ENCODE results near the gene GRK6. TPM values are rescaled to one million over a fixed set of nuclear protein-coding genes. Genes with fewer than 3 reads are reported as not detected.
"Not testable (repeated sequence)": the region's sequence is repeated elsewhere in the genome, so short reads cannot be mapped to it uniquely, and the experiment has no call there.

Gene GRK6
- polyA plus RNA-seq, 1 donor from 2014 or later = 22.6 TPM

GRCh38 chr5:177414481-177414880 is 12.0 kb upstream of the GRK6 start:
- no peak overlapping the region for H3K4me2 ChIP-seq (ENCODE audit: low read length)
- H3K9ac ChIP-seq (ENCODE audit: low read length) = no peak overlapping the region
- no peaks in the 10 kb centered on the region for H4K20me1 ChIP-seq (ENCODE audit: insufficient read depth)
- no peaks in the 10 kb centered on the region for H3K79me2 ChIP-seq (replicated peaks; ENCODE audit: insufficient read depth, low read length)
- no peak overlapping the region for H3K4me3 ChIP-seq (ENCODE audit: low read length)
- no peaks in the 10 kb centered on the region for H3K9me2 ChIP-seq (ENCODE audit: insufficient read depth, low read length)
- no peaks in the 10 kb centered on the region for H3K9me3 ChIP-seq (ENCODE audit: low read length)
- H3K36me3 ChIP-seq (ENCODE audit: insufficient read depth, low read length) = no peaks in the 10 kb centered on the region
- no peak overlapping the region for H2AFZ ChIP-seq (ENCODE audit: low read depth, low read length)
- TF ChIP-seq EP300 (conservative IDR thresholded peaks at IDR 0.05; ENCODE audit: poor library complexity, severe bottlenecking) (no peak), MXI1 (conservative IDR thresholded peaks at IDR 0.05; ENCODE audit: poor library complexity, severe bottlenecking) (no peak), REST (IDR thresholded peaks at IDR 0.05; ENCODE audit: borderline replicate concordance) (no peak)
- no peaks in the 10 kb centered on the region for H3F3A ChIP-seq (ENCODE audit: insufficient read depth, low read length, poor library complexity, severe bottlenecking)
- H3K27ac ChIP-seq (ENCODE audit: low read length) = no peak overlapping the region
- H3K27me3 ChIP-seq (ENCODE audit: insufficient read depth, low read depth, low read length) = no peaks in the 10 kb centered on the region

- H3K9me3 ChIP-seq (ENCODE audit: low read length); H3K27me3 ChIP-seq (ENCODE audit: insufficient read depth, low read depth, low read length); H3K4me2 ChIP-seq (ENCODE audit: low read length); H2AFZ ChIP-seq (ENCODE audit: low read depth, low read length); H3K9me2 ChIP-seq (ENCODE audit: insufficient read depth, low read length); H3K9ac ChIP-seq (ENCODE audit: low read length); H3K79me2 ChIP-seq (replicated peaks; ENCODE audit: insufficient read depth, low read length); H4K20me1 ChIP-seq (ENCODE audit: insufficient read depth); H3K4me3 ChIP-seq (ENCODE audit: low read length); H3K36me3 ChIP-seq (ENCODE audit: insufficient read depth, low read length); H3F3A ChIP-seq (ENCODE audit: insufficient read depth, low read length, poor library complexity, severe bottlenecking); H3K27ac ChIP-seq (ENCODE audit: low read length): not testable (repeated sequence)
These were observed 9.4 kb upstream of the GRK6 start for GRCh38 chr5:177417081-177417480.

DNA sequence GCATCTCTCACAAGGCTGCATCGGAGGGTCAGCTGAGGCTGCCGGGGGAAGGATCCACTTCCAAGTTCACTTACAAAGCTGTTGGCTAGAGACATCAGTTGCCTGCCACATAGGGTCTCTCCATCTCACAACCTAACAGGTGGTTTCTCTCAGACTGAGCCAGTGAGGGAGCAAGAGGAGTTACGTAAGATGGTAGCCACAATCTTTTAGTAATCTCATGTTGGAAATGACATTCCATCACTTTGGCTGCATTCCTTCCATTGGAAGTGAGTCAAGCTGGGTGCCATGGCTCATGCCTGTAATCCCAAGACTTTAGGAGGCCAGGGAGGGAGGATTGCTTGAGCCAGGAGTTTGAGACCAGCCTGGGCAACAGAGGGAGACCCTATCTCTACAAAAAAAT is 7.4 kb upstream of the GRK6 start:
- Histone ChIP-seq H3K4me2 (ENCODE audit: low read length) (no peak overlapping the region), H3K36me3 (ENCODE audit: insufficient read depth, low read length) (no peaks in the 10 kb centered on the region), H3K27me3 (ENCODE audit: insufficient read depth, low read depth, low read length) (no peaks in the 10 kb centered on the region), H4K20me1 (ENCODE audit: insufficient read depth) (no peaks in the 10 kb centered on the region), H2AFZ (ENCODE audit: low read depth, low read length) (no peak overlapping the region), H3F3A (ENCODE audit: insufficient read depth, low read length, poor library complexity, severe bottlenecking) (no peaks in the 10 kb centered on the region), H3K9ac (ENCODE audit: low read length) (no peak overlapping the region), H3K9me3 (ENCODE audit: low read length) (no peaks in the 10 kb centered on the region), H3K4me3 (ENCODE audit: low read length) (no peak overlapping the region), H3K27ac (ENCODE audit: low read length) (no peak overlapping the region), H3K9me2 (ENCODE audit: insufficient read depth, low read length) (no peaks in the 10 kb centered on the region), H3K79me2 (replicated peaks; ENCODE audit: insufficient read depth, low read length) (no peaks in the 10 kb centered on the region)
- no peak for TF ChIP-seq MXI1 (conservative IDR thresholded peaks at IDR 0.05; ENCODE audit: poor library complexity, severe bottlenecking)
- no peak for TF ChIP-seq REST (IDR thresholded peaks at IDR 0.05; ENCODE audit: borderline replicate concordance)
- no peak for TF ChIP-seq TAF1 (IDR thresholded peaks at IDR 0.05; ENCODE audit: low read depth)
- TF ChIP-seq SMC3 (conservative IDR thresholded peaks at IDR 0.05; ENCODE audit: poor library complexity) = no peak
- no peak for TF ChIP-seq EZH2 (IDR thresholded peaks at IDR 0.05; ENCODE audit: borderline replicate concordance, insufficient read depth, low read length, poor library complexity, severe bottlenecking)
- TF ChIP-seq, protein P1, sequence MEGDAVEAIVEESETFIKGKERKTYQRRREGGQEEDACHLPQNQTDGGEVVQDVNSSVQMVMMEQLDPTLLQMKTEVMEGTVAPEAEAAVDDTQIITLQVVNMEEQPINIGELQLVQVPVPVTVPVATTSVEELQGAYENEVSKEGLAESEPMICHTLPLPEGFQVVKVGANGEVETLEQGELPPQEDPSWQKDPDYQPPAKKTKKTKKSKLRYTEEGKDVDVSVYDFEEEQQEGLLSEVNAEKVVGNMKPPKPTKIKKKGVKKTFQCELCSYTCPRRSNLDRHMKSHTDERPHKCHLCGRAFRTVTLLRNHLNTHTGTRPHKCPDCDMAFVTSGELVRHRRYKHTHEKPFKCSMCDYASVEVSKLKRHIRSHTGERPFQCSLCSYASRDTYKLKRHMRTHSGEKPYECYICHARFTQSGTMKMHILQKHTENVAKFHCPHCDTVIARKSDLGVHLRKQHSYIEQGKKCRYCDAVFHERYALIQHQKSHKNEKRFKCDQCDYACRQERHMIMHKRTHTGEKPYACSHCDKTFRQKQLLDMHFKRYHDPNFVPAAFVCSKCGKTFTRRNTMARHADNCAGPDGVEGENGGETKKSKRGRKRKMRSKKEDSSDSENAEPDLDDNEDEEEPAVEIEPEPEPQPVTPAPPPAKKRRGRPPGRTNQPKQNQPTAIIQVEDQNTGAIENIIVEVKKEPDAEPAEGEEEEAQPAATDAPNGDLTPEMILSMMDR (IDR thresholded peaks at IDR 0.05; ENCODE audit: poor library complexity, severe bottlenecking) = no peak
- TF ChIP-seq RAD21 (conservative IDR thresholded peaks at IDR 0.05) = no peak
- TF ChIP-seq EP300 (conservative IDR thresholded peaks at IDR 0.05; ENCODE audit: poor library complexity, severe bottlenecking) = no peak
- TF ChIP-seq POLR2AphosphoS5 (IDR thresholded peaks at IDR 0.05) = no peak

GRCh38 chr5:177420472-177420871 is 6.0 kb upstream of the GRK6 start:
- H3K9me2 ChIP-seq (ENCODE audit: insufficient read depth, low read length); H3K27ac ChIP-seq (ENCODE audit: low read length); H3K36me3 ChIP-seq (ENCODE audit: insufficient read depth, low read length); H4K20me1 ChIP-seq (ENCODE audit: insufficient read depth); H3K4me3 ChIP-seq (ENCODE audit: low read length); H3K27me3 ChIP-seq (ENCODE audit: insufficient read depth, low read depth, low read length); H3K4me2 ChIP-seq (ENCODE audit: low read length); H3K79me2 ChIP-seq (replicated peaks; ENCODE audit: insufficient read depth, low read length); H3K9ac ChIP-seq (ENCODE audit: low read length); H2AFZ ChIP-seq (ENCODE audit: low read depth, low read length); H3F3A ChIP-seq (ENCODE audit: insufficient read depth, low read length, poor library complexity, severe bottlenecking); H3K9me3 ChIP-seq (ENCODE audit: low read length): not testable (repeated sequence)

Measured in neural cell (in vitro differentiated cells).